Measurements from ENCODE around the gene TRPM1. TPM values are rescaled to one million over a fixed set of nuclear protein-coding genes. Genes with fewer than 3 reads are reported as not detected.

TRPM1 gene
- total RNA-seq, 1 donor from 2014 or later = not detected

DNA sequence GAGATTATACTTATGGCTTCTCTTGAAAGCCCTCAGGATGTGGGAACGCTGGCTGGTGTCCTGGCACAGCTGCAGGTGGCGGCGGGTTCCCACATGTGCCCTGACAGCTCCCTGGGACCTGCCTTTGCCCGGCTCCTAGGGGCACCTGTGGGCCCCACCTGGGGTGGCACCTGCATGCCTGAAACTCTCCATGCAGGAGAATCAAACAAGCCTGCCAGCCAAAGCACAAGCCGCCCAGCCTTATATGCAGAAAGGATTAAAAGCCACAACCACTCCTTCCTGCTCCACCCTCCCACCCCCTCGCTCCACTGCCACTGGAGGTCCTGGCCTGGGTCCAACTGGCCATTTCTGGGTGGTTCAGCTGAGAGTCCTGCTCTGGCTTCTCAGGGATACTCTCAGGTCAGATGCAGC is 18.1 kb downstream of the TRPM1 start:
- intact Hi-C loops (cut with micrococcal nuclease) = no loop called here

DNA sequence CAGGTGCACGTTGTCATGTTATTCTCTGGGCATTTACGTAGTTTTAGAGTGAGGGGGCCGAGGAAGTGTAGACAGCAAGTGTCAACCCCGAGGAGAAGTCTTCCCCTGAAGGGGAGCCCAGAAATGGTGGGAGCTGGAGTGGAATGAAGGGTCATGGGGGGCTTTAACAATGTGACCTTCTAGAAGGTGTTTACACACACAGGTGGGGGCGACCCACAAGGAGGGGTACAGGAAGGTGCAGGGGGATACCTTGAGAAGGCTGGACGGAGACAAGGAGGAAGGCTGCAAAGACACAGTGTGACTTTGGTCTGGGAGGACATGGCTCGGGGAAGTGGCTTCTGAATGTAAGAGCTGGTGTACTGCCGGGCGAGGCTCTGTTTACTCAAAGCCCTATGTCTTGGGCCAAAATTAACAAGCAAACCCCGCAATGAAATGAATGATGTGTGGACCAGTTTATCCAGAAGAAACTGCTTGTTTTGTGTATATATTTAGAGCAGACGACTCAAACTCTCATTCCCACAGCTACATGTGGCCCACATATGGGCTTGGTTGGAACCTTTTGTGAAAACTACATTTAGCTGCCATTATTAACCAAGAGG is 18.7 kb downstream of the TRPM1 start:
- intact Hi-C loops (cut with micrococcal nuclease) = no loop called here

DNA sequence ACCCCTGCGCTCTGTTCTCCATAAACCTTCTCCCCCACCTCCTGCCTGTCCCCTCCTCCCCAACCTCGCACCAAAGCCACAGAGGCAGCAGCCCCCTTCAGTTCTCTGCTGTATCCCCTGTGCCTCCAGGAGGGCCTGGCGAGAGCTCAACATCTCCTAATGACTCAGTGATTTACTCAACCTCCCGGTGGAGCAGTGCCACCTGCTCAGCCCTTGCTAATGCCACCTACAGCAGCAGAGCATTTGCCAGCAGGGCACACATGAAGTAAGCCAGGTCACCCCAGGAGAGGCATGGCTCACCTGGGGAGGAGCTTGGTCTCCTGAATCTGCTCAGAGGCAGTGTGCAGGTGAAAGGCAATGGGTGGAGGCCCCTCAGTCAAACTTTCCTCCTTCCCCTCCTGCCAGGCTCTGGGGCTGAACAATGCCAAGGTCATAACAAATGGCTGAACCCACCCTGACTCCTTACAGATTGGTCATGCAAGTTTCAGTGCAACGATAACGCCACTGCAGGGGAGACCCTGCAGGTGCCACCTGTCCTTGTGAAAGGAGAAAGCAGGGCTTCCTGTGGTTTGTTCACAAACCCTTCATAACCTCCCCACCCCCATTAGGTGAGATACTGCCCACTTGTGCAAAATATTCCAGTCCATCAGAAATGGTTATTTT is 19.8 kb downstream of the TRPM1 start:
- intact Hi-C loops (cut with micrococcal nuclease) = no loop called here

DNA sequence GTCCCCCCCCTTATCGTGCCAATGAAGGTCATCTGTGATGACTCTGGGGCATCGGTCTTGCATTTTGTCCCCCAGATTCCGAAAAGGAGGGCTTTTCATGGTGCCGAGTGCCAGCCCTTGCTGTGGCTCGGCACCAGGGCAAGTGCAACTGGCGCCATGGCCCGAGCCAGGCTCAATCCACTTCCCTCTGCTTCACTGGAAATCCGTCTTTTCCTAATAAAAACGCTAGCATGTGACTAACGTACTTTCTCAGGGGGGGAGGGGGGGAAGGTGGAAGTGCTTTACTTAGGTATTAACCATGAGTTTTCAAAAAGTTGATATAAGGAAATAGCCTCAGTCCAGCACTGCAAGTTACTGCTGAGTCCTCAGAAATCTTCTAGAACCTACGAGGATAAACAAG is 20.5 kb downstream of the TRPM1 start:
- intact Hi-C loops (cut with micrococcal nuclease) = no loop called here

DNA sequence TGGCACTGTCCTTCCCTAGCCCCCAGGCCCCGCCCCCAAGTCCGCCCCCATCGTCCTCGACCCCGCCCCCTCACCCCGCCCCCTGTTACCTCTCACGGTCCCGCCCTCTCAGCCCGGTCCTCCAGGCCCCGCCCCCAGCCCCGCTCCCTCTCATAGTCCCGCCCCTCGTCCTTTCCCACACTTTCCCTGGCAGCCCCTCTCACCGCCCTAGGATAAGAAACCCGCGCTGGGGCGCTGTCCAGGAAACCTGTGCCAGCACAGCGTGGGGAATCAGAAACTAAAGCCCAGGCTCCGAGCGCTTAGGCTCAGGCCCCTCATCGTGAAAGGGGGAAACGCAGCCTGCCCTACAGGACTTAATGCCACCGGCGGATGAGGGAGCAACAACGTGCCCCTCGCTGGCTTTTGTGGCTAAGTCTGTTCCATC is 20.9 kb downstream of the TRPM1 start:
- intact Hi-C loops (cut with micrococcal nuclease) = no loop called here

DNA sequence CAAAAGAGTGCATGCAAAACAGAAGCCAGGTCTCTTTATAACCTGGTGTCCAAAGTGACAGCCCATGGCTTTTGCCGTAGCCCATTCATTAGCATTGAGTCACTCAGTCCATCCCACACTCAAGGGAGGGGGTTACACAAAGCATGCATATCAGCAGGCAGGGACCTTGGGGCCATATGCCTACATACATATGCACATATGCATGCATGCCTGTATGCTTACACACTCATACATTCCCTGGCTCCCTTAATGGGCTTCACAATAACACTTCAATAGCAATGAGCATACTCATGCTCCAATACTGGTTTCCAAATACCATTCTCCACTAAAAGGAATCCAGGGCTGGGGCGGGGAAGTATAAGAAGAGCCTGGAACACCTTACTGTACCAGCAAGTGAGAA is 22.0 kb downstream of the TRPM1 start:
- intact Hi-C loops (cut with micrococcal nuclease) = no loop called here

DNA sequence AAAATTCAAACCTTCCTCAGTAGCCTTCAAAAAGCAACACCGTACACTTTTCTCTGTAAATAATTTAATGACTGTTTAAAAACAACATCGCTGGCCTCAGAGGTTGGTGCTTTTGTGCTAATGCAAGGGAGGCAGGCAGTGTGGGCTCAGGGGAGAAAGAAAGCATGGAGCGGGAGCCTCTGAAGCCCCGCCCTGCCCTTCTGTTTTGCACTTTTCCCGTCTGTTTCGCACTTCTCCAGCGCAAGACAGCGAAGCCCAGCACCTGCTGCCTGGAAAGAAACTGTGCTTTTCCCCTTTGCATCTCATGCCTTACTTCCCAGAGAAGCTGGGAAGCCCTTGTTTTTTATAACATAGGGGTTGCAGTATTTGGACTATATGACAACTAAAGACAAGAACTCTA is 23.1 kb downstream of the TRPM1 start:
- intact Hi-C loops (cut with micrococcal nuclease) = no loop called here

DNA sequence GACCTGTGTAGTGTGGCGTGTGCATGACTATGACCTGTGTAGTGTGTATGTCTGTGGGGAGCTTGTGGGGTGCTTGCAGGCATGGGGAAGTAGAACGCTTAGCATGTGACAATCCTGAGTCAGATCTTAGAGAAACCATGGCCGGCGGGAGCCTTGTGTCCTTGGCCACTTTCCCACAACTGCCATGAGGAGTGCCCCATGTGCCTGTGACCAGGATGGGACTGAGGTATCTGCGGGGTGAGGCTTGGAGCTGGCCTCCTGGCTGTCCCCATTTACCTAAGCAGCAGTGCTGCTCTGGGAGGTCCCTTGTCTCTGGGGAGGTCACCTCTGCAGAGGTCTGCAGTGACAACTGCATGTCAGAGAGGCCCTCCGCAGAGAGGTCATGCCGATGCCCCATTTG is 23.6 kb downstream of the TRPM1 start:
- intact Hi-C loops (cut with micrococcal nuclease) = no loop called here

DNA sequence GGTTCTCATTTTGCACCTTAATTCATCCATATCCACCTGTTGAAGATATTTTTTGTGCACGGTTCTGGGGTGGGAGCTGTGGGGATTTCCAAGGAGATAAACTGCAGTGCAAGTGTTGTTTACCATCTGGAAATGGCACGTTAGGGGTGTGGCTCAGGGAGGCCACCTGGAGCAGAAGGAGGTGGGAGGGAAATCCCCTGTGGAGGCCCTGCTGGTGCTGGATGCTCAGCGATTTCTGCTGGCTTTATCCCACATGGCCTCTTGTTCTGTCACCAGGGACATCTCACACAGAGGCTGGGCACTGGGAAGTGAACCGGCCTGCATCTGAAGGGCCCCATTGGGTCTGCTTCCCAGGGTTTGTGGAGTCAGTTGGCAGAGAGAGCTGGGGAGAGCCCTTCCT is 24.3 kb downstream of the TRPM1 start:
- intact Hi-C loops (cut with micrococcal nuclease) = no loop called here

DNA sequence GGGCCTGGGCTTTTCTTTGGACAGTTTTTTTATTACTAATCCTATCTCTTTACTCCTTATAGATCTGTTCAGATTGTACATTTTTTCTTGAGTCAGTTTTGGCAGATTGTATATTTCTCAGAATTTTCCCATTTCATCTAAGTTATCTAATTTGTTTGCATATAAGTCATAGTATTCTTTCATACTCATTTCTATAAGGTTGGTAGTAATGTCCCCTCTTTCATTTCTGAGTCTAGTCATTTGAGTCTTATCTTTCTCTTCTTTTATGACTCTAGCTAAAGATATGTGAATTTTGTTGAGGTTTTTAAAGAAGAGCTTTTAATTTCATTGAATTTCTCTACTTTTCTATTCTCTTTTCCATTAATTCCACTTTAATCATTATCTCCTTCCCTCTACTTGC is 27.2 kb downstream of the TRPM1 start:
- intact Hi-C loops (cut with micrococcal nuclease) = no loop called here

DNA sequence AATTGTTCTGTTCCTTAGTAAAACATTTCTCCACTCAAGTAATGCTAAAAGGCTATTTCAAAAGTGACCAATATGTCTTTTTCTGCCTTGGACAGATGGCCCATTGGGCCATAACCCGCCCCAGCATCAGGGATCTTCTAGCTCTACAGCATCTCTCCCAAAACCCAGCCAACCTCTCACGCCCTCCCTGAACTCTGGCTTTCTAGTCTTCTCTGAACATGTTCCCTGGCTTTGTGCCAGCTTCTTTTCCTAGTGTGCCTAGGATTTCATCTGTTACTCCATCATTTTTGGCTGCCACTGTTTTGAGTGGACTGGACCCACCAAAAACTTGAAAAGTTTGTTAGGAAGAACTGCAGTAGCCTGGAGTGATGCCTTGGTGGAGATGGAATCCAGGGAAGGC is 30.7 kb downstream of the TRPM1 start:
- intact Hi-C loops (cut with micrococcal nuclease) = no loop called here

DNA sequence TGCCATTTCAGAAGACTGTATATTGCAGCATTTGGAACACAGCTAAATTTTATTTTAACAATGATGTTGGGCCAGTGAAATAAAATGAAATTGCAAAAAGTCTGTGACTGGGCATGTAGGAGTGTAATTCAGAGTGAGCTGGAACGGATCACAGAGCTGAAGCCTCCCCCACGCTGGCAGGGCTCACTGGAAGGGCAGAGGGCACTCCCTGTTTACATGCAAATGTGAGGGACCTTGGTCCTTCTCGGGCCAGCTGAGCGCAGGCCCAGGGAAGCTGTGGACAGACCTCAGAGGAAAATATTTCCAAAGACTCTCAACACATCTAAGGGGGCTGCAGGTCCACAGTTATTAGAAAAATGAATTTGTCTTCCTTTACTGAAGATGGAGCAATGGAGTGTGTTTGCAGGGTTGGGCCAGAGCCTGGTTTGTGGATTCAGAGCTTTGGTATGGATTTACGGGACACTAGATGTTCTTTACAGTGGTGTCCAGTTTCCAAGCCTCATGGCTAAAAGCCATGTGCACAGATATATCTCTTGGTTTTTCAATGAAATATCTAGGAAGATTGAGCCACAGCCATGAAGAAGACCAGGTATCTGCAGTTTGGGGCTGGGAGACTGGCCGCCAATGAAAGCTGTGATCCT is 32.0 kb downstream of the TRPM1 start:
- intact Hi-C loops (cut with micrococcal nuclease) = loop anchor here (10.0 kb wide), 1 partner anchor 65 kb away; no protein-coding TSS in a partner anchor

DNA sequence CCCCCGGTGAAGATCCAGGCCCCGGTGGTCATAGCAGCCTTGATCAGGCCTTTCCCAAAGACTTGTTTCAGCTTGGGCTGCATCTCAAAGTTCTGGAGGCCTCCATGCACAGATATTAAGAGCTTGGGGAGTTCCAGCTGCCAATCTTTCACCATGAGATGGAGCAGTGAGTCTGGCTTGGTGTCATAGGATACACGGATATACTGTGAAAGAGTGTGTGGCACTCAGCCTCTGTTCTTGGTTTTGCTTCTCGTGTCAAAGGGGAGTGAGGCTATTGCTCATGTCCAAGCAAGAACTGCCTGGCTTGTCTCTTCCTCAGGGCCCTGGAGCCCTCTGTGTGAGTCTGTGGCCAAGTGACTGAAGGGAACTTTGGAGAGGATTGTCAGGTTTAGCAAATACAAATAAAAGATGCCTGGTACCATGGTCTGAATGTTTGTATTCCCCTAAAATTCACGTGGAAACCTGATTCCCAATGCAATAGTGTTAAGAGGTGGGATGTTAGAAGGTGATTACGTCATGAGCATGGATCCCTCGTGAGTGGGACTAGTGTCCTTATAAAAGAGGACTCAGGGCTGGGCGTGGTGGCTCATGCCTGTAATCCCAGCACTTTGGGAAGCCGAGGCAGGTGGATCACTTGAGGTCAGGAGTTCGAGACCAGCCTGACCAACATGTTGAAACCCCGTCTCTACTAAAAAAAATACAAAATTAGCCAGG is 33.5 kb downstream of the TRPM1 start:
- intact Hi-C loops (cut with micrococcal nuclease) = loop anchor here (10.0 kb wide), 1 partner anchor 63 kb away; no protein-coding TSS in a partner anchor

DNA sequence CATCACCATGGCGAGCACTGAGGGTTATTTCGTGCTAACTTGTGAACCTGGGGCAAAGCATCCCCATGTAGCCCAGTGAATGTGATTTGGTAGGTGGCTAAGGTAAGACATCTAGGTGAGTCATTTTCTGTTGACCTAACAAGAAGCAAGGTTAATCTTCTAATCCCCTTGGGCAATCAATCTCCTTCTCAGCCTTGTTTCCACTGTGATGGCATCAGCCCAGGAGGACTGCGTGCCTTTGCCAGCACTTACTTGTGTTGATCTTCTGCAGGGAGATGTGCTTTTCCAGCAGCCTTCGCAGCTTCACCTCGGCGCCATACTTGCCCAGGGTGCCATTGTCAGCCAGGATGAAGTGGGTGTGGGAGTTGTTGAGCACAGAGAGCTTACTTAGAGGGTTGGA is 35.7 kb downstream of the TRPM1 start:
- intact Hi-C loops (cut with micrococcal nuclease) = loop anchor here (10.0 kb wide), 1 partner anchor 61 kb away; no protein-coding TSS in a partner anchor

DNA sequence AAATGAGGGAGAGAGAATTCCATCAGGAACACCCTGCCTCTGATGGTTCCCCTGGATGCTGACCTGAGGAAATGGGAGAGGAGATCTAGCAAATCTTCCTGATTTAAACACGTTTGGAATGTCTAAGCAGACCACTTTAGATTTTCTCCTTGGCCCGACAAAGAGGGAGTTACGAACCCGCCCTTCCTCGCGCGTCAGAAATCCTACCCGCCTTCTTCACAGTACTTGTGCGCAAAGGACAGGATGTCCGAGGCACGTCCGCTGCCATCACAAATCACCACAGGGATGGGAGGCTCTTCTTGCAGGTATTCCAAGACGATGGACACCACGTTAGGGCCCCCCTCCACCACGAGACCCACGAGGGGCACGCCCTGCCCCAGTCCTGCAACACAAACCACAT is 38.6 kb downstream of the TRPM1 start:
- intact Hi-C loops (cut with micrococcal nuclease) = loop anchor here (10.0 kb wide), 1 partner anchor 58 kb away; no protein-coding TSS in a partner anchor

DNA sequence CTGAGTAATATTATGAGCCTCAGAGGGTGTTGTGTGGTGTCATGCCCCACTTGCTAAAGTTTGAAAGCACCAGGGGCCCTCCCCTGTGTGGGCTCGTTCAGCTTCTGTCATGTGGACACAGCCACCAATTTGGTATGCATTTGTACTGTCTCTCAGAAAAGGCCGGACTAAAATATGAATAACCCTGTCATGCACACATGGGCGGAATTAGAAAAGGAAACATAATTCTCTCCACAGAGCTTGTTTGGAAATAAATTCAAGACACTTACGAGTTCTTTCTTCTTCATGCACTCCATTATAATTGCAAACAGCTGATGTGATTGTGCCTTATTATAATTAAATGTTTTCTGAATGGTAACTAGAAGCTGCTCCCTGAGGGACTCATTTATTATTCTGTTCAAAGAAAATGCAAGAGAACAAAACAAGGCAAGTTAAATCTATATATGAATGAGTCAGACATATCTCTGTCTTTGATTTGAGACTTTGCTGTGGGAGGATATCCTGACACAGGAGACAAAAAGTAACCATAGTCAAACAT is 39.1 kb downstream of the TRPM1 start:
- intact Hi-C loops (cut with micrococcal nuclease) = loop anchor here (10.0 kb wide), 1 partner anchor 58 kb away; no protein-coding TSS in a partner anchor

DNA sequence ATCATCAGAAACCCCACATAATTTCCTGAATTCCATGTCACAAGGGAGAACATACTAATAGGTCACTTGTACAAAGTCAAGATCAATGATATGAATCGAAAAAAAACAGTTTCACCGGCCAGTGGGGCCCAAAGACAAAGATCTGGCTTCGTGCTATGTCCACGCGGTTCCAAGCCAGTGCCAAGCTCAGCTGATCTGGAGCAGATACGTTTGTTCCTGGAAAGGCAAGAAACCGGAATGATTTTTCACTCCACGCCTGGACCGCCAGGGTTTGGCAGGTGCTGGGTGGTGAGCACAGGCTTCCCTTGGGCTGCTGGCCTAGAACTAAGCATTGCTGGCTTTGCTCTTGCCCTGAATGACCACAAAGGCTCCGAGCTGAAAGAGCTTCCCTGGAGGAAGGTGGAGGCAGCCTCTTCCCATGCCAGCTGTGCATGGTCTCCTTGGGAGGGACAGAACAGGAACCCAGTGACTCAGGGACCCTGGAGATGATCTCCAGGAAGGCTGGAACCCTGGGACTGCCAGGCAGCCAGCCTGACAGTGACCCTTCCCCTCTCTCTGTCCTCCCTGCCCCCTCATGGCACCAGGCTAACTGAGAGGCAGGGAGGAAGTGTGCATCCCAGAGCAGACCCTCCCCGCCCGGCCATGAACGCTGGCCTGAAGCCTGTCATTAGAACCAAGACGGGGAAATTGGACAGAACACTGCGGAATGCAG is 40.9 kb downstream of the TRPM1 start:
- intact Hi-C loops (cut with micrococcal nuclease) = loop anchor here (10.0 kb wide), 1 partner anchor 56 kb away; no protein-coding TSS in a partner anchor

DNA sequence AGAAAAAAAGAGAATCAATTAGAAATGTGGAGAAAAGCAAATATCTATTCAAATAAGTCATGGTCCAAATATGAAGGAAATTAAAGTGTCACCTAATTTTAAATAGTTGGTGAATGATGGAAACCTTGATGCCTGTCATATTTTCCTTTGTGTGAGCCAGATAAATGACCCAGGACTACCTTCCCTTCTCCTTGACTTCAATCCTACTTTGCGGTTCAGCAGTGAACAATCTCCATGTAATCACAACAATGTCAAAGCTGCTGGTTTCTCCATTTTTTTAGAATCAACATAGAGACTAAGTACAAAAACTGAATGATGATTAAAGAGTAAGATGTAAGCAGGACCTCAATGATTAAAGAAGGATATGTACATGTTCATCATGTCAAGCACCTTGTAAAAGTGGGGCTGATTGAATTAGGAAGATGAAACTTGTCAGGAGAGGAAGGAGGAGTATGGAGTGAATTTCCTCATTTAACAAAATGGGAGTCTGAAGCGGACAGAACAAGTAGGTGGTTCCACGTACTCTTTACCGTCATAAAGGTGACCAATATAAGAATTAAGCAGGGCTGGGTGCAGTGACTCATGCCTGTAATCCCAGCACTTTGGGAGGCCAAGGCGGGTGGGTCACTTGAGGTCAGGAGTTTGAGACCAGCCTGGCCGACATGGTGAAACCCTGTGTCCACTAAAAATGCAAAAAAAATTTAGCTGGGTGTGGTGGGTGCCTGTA is 43.1 kb downstream of the TRPM1 start:
- intact Hi-C loops (cut with micrococcal nuclease) = no loop called here

DNA sequence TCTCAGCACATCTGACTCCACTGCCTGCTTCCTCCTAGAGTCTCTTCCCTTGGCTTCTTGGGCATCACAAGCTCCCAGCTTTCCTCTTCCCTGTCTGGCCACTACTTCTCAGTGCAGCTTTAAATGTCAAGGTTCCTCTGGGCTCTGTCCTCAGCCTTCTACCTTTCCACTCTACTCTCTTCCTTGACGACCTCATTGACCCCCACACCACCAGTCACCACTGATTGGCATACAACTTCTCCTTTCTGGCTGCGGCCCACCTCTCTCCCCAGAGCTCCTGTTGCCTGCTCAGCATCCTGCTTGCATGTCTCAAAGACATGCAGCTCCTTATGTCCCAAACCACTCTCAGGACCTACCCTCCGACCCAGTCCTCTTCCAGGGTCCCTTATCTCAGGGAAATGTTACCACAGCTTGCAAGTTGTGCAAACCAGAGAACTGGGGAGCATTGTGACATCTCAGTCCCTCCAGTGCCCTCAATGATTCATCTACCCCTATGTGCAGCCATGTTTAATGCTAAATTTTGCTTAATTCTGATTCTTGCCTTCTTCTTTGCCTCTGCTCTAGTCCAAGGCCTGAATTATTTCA is 49.9 kb downstream of the TRPM1 start:
- intact Hi-C loops (cut with micrococcal nuclease) = no loop called here

DNA sequence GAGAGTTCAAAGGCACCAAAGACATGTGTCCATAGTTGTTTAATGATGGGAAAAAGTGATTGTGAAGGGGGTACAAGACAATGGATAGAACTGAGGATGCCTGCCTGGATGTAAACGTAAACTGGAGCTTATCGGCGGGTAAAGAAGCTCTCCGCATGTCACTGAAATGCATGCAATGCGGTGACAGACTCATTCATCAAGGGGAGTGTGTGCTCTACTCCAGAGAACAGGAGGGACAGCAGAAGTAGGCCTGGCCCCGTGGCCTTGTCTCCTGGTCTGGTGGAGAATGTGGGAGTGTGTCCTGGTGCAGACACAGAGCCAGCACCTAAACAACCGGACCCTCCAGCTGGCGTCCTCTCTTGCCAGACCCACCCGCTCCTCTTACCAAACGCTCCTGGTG is 50.6 kb downstream of the TRPM1 start:
- intact Hi-C loops (cut with micrococcal nuclease) = no loop called here
